Measurements from ENCODE around the gene HSD17B13. TPM values are rescaled to one million over a fixed set of nuclear protein-coding genes. Genes with fewer than 3 reads are reported as not detected.
"Not testable (repeated sequence)": the region's sequence is repeated elsewhere in the genome, so short reads cannot be mapped to it uniquely, and the experiment has no call there.

The HSD17B13 gene, protein sequence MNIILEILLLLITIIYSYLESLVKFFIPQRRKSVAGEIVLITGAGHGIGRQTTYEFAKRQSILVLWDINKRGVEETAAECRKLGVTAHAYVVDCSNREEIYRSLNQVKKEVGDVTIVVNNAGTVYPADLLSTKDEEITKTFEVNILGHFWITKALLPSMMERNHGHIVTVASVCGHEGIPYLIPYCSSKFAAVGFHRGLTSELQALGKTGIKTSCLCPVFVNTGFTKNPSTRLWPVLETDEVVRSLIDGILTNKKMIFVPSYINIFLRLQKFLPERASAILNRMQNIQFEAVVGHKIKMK
- polyA plus RNA-seq (ENCODE audit: insufficient read length in 4 of 4), result under 1 TPM; 0.25 to 0.36 (median 0.30) TPM

DNA sequence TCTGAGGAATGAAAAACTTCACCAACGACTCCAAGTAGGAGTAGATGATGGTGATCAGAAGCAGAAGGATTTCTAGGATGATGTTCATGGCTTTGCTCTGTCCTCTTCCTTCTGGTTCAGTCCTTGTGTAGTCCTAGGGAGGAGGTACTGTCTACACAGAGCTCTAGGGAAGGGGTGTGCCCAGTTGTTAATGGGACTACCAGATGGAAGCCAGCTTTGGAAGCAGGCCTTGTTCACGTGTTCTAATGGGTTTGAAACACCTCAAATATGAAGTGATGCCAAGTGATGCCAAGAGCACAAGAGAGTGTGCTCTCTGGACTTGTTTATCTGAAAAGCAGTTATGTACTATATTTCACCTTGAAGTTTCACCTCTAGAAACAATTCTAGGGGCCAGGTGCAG is at the start of gene HSD17B13:
Gene HSD17B13, minus strand, starts transcription at position 129 of the 400 bp plus-strand sequence. Its CDS starts 41 bp downstream, at position 88.
- no peak for DNase-seq (ENCODE audit: low read depth in 4 of 4, low spot score in 3 of 4)

DNA sequence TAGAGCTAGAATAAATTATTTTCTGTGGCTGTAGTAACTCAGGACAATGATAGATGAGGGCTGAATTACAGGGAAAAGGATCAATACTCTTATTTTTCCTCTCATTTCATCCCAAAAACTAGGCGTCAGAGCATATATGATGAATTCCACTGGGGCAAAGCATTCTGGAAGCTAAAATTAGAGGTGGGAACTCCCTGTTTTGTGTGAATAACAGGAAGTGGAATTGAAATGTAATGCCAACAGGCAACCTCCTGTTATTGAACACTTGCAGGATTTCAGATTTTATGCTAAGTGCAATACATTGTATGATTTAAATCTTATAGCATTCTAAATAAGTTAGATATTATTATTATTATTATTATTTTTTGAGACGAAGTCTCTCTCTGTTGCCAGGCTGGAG is 47.4 kb upstream of the HSD17B13 start:
- no peak for DNase-seq (ENCODE audit: low read depth in 4 of 4, low spot score in 3 of 4)

DNA sequence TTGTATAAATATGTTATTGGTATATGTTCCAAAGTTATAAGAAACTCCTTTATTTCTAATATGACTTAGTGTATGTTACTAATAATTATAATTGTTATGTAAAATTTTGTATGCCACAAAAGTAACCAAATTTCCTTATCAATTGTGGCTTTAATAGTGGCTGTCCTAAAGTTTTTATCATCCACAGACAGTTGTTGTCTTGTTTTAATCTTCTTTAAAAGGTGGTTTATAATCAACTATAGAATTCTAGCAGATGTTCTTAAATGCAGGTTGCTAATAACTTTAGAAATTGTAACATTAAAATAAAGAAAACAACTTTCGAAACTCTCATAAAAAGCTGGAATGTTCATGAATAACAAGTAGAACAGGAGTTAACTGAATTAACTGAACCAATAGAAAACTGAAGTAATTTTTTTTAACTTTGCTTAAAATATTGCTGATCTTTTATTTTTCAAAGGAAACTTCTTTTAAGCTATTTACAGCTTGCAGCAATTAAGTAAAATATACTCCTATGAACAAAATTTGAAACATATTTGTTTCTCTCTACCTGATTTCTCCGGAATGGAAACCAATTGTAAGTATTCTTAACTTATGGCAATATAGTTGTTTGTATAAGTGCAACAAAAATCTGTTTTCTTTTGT is 44.0 kb upstream of the HSD17B13 start:
- DNase-seq (ENCODE audit: low read depth in 4 of 4, low spot score in 3 of 4), result no peak

DNA sequence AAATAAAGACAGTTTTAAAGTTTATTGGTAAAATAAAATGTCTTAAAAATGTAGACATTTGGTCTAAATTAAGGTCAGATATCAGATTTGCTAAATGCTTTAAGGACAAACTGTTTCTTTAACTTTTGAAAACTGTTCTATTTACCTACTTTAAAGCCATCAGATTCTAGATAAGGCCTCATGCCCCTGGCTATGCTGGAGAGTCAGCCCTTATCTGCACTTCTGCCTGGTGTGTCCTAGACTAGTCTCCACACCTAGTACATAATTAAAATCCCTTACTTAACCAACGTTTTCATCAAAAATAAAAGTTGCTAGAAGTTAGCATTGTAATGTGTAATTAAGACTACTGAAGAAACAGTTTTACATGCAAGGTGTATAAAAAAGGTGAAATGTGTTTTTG is 42.7 kb upstream of the HSD17B13 start:
- no peak for DNase-seq (ENCODE audit: low read depth in 4 of 4, low spot score in 3 of 4)

DNA sequence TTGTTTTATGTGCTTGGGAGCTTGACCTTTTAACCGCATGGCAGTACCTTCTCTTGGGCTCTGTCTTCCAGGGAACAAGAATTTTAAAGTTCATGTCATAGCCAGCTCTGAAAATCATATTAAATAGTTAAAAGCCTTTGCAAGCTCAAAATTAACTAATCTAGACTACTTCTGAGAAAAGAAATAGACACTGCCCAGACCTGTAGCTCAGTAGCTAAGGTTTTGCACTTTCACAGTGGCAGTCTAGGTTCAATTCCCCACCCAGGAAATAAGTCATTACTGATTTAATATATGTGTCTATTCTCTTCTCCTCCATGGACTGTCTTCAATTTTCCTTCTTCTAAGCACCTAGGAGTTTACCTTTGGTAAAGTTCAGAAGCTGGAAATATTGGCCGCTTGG is 40.9 kb upstream of the HSD17B13 start:
- no peak for DNase-seq (ENCODE audit: low read depth in 4 of 4, low spot score in 3 of 4)

DNA sequence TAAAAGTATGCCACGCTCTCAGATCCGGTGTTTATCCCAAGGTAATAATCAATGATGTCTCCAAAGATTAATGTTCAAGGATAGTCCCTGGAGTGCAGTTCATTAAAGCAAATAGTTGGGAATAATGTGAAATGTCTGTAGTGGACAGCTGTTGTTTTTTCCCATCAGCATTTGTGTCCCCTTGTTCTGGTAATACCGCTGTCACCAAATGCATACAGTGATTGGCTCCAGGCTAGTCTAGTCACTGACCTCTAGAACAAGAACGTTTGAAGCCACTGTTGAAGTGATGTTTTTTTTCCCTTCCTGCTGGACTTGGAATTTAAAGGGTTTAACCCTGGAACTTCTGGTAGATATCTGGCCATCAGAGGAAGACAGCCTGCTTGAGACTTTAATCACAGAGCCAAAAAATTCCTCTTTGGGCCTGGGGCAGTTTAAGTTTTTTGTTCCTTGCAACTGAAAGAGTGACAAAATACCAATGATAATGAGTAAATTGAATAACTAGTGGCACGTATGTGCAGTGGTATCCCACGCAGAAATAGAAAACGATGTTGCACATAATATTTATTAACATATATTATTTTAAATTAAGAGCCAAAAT is 37.8 kb upstream of the HSD17B13 start:
- DNase-seq (ENCODE audit: low read depth in 4 of 4, low spot score in 3 of 4), result no peak

DNA sequence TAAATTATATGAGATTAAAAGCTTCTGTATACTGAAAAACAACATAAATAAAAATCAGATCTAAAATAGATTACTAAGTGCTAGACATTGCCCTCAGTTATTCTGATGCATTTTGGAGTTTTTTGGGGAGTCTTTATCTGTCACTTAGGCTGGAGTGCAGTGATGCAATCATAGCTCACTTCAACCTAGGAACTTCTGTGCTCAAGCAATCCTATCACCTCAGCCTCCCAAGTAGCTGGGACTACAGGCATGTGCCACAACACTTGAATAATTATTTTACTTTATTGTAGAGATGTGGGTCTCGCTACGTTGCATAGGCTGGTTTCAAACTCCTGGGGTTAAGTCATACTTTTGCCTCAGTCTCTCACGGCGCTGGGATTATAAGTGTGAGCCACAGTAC is 36.6 kb upstream of the HSD17B13 start:
- DNase-seq (ENCODE audit: low read depth in 4 of 4, low spot score in 3 of 4), result no peak

DNA sequence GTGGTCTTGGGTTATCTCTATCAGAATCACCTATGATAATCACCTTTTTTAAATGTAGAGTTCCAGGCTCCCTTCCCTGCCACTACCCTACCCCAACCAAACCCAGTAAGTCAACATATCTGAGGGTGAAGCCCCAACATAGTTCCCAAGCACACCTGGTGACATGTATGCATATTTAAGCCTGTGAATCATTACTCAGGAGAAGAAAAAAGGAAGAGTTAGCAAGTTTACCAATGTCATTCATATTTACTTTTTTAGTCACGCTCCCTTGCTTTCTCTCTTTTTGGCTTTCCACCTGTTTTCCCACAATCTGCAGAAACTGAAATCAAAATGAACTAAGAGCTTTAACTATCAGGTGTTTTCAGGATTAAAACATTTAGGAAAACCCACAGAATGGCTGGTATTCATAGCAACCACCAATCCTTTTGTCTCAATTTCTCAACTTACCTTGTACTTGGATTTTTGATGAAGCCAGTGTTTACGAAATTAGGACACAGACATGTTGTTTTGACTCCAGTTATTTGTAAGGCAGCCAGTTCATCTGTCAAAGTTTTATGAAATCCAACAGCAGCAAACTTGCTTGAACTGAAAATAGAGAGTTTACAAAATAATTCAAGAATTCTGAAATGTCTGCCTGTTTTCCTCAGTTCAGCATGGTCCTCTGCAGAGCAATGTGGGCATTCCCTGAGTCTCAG is 34.3 kb upstream of the HSD17B13 start:
- DNase-seq (ENCODE audit: low read depth in 4 of 4, low spot score in 3 of 4), result no peak

DNA sequence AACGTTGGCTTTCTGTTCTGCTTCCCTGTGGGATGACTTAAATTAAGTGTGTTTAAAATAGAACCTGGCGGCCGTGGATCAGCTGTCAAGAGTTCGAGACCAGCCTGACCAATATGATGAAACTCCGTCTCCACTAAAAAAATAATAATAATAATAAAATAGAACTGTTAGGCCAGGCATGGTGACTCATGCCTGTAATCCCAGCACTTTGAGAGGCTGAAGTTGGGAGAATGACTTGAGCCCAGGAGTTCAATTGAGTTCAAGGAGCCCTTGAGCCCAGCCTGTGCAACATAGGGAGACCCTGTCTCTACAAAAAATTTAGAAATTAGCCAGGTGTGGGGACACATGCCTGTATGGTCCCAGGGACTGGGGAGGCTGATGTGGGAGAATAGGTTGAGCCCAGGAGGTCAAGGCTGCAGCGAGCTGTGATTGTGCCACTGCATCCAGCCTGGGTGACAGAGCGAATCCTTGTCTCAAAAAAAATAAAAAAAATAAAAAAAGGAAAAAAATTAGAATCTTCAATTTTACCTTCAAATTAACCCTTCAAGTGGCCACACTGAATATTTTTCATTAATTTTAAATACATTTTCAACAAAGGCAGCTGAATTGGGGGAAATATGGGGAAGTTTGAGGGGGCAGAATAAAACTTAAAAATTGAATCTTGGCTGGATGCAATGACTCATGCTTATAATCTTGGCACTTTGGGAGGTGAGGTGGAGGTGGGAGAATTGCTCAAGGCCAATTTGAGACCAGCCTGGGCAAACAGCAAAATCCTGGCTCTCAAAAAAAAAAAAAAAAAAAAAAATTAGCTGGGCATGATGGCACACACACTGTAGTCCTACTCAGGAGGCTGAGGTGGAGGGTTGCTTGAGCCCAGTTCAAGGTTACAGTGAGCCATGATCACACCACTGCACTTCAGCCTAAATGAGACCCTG is 31.8 kb upstream of the HSD17B13 start:
- no peak for DNase-seq (ENCODE audit: low read depth in 4 of 4, low spot score in 3 of 4)

DNA sequence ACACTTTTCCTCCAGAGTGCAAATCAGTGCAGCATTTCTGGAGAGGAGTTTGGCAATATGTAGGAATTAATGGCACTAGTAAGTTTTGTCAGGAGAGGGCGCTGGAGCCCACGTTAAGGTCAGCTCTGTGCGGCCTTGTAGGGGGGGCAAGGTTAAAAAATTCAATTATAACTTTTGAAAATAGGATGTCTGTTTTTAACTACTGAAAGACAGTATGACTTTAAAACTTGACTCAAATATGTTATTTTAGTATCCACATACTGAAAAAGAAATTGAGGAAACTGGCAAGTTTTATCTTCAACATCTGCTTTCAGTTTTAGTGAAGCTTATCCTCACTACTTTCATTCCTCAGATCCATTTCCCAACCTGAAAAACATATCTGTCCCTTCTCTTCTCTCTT is 30.9 kb upstream of the HSD17B13 start:
- DNase-seq (ENCODE audit: low read depth in 4 of 4, low spot score in 3 of 4), result no peak

DNA sequence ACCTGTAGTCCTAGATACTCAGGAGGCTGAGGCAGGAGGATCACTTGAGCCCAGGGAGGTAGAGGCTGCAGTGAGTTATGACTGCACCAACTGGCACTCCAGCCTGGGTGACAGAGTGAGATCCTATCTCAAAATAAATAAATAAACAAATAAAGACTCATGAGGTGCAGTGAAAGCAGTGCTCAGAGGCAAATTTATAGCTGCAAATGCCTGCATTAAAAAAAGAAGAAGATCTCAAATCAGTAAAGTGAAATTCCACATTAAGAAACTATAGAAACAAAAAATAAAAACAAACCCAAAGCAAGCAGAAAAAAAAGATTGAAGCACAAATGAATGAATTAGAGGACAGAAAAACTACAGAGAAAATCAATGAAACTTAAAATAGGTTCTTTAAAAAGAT is 22.5 kb upstream of the HSD17B13 start:
- DNase-seq (ENCODE audit: low read depth in 4 of 4, low spot score in 3 of 4), result no peak

DNA sequence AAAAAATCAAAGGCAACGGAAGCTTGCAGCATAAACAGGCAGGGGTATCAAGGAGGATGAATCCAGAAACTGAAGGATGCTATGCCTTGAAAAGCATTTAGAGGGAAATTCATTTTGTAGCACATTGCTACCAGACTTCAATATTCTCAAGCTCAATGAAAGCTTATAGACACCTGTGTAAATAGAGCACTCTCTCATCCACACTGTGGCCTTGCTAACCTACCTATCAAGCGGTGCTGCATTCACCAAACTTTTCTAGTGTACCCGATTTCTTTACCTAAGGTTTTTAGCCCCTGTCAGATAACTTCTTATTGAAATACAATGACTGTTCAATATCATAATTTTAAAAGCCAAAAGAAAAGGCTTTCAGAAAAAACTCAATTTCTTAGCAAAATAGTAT is 20.2 kb upstream of the HSD17B13 start:
- DNase-seq (ENCODE audit: low read depth in 4 of 4, low spot score in 3 of 4), result no peak

DNA sequence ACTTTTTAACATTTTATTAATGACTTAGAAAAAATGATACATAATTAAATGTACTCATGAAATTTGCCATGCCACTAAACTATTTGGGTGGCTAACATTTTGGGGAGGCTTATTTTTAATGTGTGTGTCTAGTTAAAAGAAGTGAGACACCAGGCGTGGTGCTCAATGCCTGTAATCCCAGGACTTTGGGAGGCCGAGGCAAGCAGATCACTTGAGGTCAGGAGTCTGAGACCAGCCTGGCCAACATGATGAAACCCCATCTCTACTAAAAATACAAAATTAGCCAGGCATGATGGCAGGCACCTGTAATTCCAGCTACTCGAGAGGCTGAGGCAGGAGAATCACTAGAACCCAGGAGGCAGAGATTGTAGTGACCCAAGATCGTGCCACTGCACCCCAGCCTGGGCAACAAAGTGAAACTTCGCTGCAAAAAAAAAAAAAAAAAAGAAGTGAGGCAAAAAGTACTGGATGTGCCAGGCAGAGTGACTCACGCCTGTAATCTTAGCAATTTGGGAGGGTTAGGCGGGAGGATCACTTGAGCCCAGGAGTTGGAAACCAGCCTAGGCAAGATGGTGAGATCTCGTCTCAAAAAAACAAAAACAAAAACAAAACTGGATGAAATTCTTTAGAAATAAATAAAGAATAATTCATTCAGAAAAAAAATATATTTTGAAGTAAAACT is 19.4 kb upstream of the HSD17B13 start:
- DNase-seq (ENCODE audit: low read depth in 4 of 4, low spot score in 3 of 4), result not testable (repeated sequence)

DNA sequence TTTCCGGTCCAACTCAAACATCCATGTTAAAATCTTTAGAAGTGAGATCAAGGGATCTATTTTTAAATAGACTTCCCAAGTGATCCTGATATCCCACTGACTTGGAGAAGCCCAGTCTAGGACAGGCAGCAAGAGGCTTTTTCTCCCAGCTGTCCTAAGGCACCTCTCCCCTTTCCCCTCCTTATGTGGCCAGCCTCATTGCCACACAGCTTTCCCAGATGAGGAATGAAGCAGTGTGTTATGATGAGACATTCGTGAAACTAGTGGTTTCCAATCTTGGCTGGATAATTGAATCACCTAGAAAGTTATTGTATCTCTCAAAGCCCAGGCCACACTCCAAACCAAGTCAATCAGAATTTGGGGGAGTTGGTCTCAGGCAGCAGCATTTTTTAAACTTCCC is 16.8 kb upstream of the HSD17B13 start:
- DNase-seq (ENCODE audit: low read depth in 4 of 4, low spot score in 3 of 4), result no peak

DNA sequence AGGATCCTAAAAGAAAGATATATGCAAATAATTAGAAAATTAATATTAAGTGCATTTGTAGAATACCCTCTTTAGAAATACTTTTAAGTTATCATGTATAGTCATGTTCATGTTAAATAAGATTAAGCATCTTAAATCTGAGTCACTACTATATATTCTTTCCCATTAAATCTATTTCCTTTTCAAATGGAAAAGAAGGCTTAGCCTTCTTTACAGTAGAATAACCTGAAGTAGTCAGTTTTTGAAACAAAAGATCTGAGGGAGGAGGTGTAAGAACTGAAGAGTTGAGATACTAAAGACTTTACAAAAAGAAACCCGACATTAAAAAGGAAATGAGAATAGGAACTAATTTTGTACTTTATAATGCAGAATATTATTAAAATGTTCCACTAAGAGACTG is 14.7 kb upstream of the HSD17B13 start:
- DNase-seq (ENCODE audit: low read depth in 4 of 4, low spot score in 3 of 4), result no peak

DNA sequence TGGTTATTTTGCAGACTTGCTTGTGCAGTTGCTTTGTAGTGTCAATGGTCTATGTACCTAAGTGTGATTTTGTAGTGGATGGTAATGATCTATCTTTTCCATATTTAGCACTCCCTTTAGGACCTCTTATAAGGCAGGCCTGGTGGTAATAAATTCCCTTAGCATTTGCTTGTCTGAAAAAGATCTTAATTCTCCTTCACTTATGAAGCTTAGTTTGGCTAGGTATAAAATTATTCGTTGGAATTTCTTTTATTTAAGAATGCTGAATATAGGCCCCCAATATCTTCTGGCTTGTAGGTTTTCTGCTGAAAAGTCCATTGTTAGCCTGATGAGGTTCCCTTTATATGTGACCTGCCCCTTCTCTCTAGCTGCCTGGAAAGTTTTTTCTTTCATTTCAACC is 10.6 kb upstream of the HSD17B13 start:
- no peak for DNase-seq (ENCODE audit: low read depth in 4 of 4, low spot score in 3 of 4)

DNA sequence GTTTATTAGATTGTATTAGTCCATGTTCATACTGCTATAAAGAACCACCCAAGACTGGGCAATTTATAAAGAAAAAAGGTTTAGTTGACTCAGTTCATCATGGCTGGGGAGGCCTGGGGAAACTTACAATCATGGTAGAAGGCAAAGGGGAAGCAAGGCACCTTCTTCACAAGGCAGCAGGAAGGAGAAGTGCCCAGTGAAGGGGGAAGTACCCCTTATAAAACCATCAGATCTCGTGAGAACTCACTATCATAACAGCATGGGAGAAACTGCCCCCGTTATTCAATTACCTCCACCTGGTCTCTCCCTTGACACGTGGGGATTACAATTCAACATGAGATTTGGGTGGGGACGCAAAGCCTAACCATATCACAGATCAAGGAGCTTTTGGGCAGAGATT is 8.1 kb upstream of the HSD17B13 start:
- no peak for DNase-seq (ENCODE audit: low read depth in 4 of 4, low spot score in 3 of 4)

DNA sequence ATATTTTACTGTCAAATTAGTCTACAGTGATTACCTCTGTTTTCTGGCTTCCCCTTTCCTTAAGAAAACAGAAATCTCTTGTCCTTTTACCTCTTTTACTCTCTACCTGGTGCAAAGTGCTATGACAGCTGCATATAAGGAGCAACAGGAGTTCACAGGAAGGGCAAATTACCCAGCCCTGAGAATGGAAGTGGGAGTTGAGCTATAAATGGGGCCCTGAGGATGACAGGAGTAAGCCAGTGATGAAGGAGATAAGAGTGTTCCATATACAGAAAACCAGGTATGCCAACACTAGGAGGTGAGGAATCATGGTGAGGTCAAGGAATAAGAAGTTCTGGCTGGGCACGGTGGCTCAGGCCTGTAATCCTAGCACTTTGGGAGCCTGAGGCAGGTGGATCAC is 4.5 kb upstream of the HSD17B13 start:
- no peak for DNase-seq (ENCODE audit: low read depth in 4 of 4, low spot score in 3 of 4)

DNA sequence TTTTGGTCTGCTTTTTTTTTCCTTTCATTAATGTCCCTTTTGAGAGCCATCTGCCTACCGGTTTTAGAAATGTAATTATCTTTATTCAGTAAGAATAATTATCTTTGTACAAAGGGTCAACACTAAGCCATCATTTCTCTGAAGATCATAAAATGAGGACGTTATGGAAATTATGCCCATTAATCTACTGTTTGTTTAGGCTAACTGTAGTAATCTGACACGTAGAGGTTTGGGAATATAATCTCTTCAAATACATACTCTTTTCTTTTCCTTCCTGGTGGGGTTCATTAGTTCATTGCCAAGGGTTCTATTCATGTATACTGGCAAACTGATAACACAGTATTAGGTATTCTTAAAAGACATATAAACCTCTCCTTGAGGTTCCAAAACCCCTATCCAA is 3.8 kb upstream of the HSD17B13 start:
- DNase-seq (ENCODE audit: low read depth in 4 of 4, low spot score in 3 of 4), result no peak

DNA sequence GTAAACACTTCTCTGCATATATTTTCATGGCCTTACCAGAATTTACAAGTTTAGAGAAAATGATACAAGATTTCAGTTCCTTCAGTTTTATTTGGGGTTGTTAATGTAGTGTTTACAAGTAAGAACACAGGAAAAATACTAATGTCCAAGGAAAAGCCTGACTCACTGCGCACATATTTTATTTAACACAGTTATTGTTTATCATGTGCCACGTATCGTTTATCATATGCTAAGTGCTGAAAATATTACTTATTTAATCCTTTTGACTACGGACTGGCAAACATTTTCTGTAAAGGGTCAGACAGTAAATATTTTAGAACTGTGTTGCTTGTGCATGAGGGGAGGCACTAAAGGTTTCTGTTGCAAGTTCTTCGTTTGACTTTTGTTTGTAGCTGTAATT is 794 bp downstream of the HSD17B13 start:
- DNase-seq (ENCODE audit: low read depth in 4 of 4, low spot score in 3 of 4), result no peak
